Myometrial cell (primary cell): ENCODE data around the gene CNPY3. TPM values are rescaled to one million over a fixed set of nuclear protein-coding genes. Genes with fewer than 3 reads are reported as not detected.

Experiments
- total RNA-seq: library from RNA; depleted of rRNA; stranded (reverse); fragments of >200 nt; gene quantifications from 2 replicates; pipeline ENCODE4 v1.2.3, GENCODE V29; 2015

CNPY3 gene
- 30.0 and 46.1 TPM in 2 replicates for total RNA-seq

DNA sequence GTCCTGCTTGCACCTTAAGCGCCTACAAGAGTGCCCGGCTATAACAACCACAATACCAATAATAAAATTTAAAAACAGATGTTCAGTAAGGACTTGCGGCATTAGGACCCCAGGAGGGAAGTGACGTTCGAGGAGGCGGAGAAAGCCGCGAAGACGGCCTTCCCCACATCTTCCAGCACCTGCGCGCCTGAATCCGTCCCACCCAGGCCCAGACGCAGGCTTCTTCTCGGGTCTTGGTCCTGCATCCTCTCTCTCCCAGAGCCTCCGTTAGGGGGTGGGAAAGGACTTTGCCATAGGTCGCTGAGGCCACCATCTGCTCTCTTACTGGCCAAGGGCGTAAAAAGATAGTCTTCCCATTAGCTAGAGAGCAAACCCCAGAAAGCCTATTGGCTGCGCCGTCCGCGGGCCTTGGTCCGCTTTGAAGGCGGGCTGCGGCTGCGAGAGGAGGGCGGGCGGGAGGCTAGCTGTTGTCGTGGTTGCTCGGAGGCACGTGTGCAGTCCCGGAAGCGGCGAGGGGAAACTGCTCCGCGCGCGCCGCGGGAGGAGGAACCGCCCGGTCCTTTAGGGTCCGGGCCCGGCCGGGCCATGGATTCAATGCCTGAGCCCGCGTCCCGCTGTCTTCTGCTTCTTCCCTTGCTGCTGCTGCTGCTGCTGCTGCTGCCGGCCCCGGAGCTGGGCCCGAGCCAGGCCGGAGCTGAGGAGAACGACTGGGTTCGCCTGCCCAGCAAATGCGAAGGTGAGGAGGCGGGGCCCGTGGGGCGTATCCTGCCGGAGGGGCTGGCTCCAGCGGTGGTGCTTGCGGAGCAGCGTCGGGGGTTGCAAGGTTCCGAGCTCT lies at the start of gene CNPY3:
Gene CNPY3, plus strand, starts transcription at position 495 of the 835 bp plus-strand sequence. Its CDS starts 91 bp downstream, at position 586.

DNA sequence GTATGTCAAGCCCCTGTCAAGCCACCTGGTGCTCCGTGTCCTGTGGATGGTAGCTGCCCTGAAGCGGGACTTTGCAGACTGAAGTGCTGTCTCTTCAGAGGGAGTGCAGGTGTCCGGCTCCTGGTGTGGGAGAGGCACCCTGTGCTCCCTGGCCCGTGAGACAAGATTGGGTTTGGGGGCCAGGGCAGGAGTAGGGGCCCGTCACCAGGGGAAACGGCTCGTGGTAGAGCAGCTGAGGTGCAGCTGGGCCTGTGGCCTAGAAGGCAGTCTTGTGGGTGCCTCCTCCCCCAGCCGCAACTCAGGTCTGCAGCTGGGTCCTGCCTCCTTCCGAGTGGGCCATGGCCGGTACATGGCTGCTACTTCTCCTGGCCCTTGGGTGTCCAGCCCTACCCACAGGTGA lies 13.5 kb upstream of the CNPY3 start, which contains the start of gene PTCRA:
Gene PTCRA, plus strand, starts transcription at position 322 of the 400 bp plus-strand sequence. Its CDS starts 17 bp downstream, at position 339.

DNA sequence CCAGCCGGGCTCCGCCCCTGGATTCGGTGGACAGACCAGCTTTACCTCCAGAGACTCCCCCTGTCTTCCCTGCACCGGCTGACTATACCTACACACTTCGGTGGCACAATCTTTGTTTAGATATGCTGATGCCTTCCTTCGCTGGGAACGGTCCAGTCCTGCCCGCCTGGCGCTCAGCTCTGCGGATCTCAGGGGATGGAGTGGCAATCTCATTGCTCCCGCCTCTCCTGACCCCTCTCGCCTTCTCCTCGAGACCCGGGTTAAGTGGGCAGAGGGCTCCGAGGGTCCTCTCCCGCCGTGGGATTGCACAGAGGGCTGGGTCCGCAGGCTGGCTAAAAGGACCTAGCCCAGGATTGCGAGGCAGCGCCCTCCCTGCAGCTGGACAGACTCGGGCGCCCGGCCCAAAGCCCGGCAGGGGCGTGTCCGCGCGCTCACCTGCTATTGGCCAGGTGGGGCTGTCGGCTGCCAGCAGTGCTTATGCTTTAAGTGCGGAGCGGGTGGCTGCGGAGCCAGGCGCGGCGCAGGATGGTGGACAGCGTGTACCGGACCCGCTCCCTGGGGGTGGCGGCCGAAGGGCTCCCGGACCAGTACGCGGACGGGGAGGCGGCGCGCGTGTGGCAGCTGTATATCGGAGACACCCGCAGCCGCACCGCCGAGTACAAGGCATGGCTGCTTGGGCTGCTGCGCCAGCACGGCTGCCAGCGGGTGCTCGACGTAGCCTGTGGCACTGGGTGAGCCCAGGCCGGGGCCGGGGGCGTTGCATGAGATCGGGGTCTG lies 31.2 kb downstream of the CNPY3 start, which contains the start of gene GNMT:
Gene GNMT, plus strand, starts transcription at position 512 of the 777 bp plus-strand sequence. Its CDS starts 14 bp downstream, at position 526.

DNA sequence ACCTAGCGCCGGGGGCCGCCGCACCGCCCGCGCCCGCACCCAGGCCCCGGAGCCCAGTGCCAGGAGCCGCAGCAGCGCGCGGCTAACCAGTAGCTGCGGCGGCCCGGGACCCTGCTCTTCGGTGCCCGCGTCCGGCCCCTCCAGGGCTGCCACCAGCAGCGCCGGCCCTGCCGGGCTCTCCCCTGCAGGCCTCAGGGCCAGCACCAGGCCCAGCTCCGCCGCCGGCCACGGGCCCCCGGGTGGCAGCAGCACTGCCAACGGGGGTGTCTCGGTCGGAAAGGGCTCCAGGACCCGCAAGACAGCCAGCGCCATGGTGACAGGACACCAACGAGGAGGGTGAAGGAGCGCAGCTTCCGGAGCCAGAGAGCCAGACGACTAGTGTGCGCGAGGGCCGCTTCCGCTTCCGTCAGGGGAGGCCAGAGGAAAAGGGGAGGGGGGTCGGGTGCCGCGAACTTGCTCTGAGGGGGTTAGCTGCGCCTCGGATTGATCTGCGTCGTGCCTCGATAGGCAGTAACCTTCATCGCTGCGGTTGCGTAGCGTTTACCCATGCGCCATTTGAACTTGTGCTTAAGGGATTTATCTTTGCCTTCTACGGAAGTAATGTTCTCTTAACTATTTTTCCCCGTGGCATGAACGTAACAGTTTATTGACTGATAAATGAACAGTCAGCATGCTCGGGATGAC lies 49.7 kb downstream of the CNPY3 start, which contains the start of gene PEX6:
Gene PEX6, minus strand, starts transcription at position 343 of the 684 bp plus-strand sequence. Its CDS starts 31 bp downstream, at position 312.

DNA sequence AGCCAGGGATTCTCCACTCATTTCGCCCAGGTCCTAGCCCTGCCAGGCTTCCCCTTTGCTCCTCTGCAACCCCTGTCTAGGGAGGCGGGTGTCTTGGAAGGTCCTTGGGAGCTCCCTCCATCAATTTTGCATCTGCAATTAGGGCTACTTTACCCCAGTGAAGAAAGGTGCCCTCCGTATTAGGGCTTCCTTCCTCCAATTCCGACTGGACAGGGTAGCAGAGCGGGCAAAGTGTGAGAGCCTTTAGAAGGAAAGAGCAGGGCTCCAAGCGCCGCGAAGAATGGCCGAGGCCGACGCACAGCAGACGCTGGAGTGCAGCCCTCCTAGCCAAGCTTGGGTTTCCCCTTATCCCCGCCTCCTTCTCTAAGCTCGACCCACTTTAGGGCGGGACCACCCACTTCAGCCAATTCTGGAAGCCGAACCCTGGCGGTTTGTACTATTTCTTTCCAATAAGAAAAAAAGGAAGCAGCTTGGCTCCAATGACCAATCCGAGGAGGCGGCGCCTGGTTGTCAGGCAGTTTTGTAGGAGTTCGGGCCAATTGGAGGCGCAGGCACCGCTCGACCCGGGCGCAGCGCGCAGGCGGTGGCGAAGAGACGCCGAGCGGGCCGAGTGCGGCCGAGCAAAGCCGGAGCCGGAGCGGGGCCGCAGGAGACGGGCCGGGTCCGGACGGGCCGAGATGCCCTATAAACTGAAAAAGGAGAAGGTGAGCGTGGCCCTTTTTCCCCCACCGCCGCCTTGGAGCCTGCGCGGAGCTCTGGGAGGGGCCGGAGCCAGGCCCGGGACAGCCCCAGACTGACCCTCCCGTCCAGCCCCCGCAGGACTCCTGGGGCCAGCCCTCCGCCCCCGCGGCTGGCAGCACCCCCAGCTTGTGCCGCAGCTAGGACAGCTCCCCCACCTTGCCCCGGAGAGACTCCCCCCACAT lies 55.0 kb downstream of the CNPY3 start, which contains the start of gene PPP2R5D:
Gene PPP2R5D, plus strand, starts transcription at position 570 of the 923 bp plus-strand sequence. Its CDS starts 108 bp downstream, at position 678.

Other genes starting within 250 kb of the CNPY3 start
- gene PRPH2, start 206.9 kb upstream of the CNPY3 start, total RNA-seq, result 2.0 and 2.7 TPM in 2 replicates
- gene TBCC, start 183.4 kb upstream of the CNPY3 start, total RNA-seq, result 32.6 and 55.6 TPM in 2 replicates
- 2.0 and 3.9 TPM in 2 replicates for gene BICRAL, start 147.4 kb upstream of the CNPY3 start, total RNA-seq
- gene RPL7L1, start 49.9 kb upstream of the CNPY3 start, total RNA-seq, result 132 and 135 TPM in 2 replicates
- not detected in 2 replicates for gene PTCRA, start 13.4 kb upstream of the CNPY3 start, total RNA-seq
- not detected in 2 replicates for gene GNMT, start 31.3 kb downstream of the CNPY3 start, total RNA-seq
- gene PEX6, start 49.7 kb downstream of the CNPY3 start, total RNA-seq, result 20.7 and 23.6 TPM in 2 replicates
- 60.3 and 85.6 TPM in 2 replicates for gene PPP2R5D, start 55.1 kb downstream of the CNPY3 start, total RNA-seq
- gene MEA1, start 84.5 kb downstream of the CNPY3 start, total RNA-seq, result 98.9 and 132 TPM in 2 replicates
- gene KLHDC3, start 84.8 kb downstream of the CNPY3 start, total RNA-seq, result 78.9 and 89.7 TPM in 2 replicates
- gene RRP36, start 92.1 kb downstream of the CNPY3 start, total RNA-seq, result 132 and 144 TPM in 2 replicates
- 49.3 TPM in 2 replicates for gene CUL7, start 124.4 kb downstream of the CNPY3 start, total RNA-seq
- 40.9 and 47.0 TPM in 2 replicates for gene MRPL2, start 130.0 kb downstream of the CNPY3 start, total RNA-seq
- 10.3 and 21.6 TPM in 2 replicates for gene KLC4, start 130.2 kb downstream of the CNPY3 start, total RNA-seq
- 115 and 131 TPM in 2 replicates for gene PTK7, start 146.8 kb downstream of the CNPY3 start, total RNA-seq
- 21.9 and 28.4 TPM in 2 replicates for gene SRF, start 241.8 kb downstream of the CNPY3 start, total RNA-seq